HepG2 (cell line): Measurements from ENCODE around the gene WNT1. TPM values are rescaled to one million over a fixed set of nuclear protein-coding genes. Genes with fewer than 3 reads are reported as not detected.

ENCODE experiments used
- BCL6 ChIP-seq: IDR thresholded peaks from 2 replicates; pipeline ENCODE4 v1.6.1; 2016; ENCODE audit warnings: missing genetic modification reagents, missing compliant biosample characterization
- CC2D1A ChIP-seq: sonication (generic); formaldehyde crosslinking; IDR thresholded peaks from 2 replicates; pipeline ENCODE4 v1.8.1; 2023; ENCODE audit warnings: mild to moderate bottlenecking, missing genetic modification reagents
- CHCHD3 ChIP-seq: sonication (generic); formaldehyde crosslinking; IDR thresholded peaks from 2 replicates; pipeline ENCODE4 v1.8.0; 2022; ENCODE audit warnings: mild to moderate bottlenecking, missing genetic modification reagents, moderate library complexity
- HNRNPH1 ChIP-seq: fragments of 200-400 bp; formaldehyde crosslinking; optimal IDR thresholded peaks from 2 replicates; pipeline ENCODE3; 2017; ENCODE audit warnings: mild to moderate bottlenecking, low read depth, low read length
- PAWR ChIP-seq: sonication (generic); formaldehyde crosslinking; IDR thresholded peaks from 2 replicates; pipeline ENCODE4 v1.4.0; 2020; ENCODE audit warnings: missing genetic modification reagents, mild to moderate bottlenecking, borderline replicate concordance
- SAP130 ChIP-seq: IDR thresholded peaks from 2 replicates; pipeline ENCODE4 v1.6.1; 2016; ENCODE audit warnings: low read depth
- SATB2 ChIP-seq: sonication (generic); formaldehyde crosslinking; IDR thresholded peaks from 2 replicates; pipeline ENCODE4 v1.5.0; 2020; ENCODE audit warnings: missing genetic modification reagents
- SIN3B ChIP-seq: fragments of 150-350 bp; IDR thresholded peaks from 2 replicates; pipeline ENCODE4 v1.6.1; 2014; ENCODE audit warnings: low read length
- SOX6 ChIP-seq, 2 experiments: fragments of 450-650 bp in 1 of 2; sonication (generic) in 1 of 2; formaldehyde crosslinking in 1 of 2; IDR thresholded peaks; 2 replicates each; pipeline versions ENCODE4 v1.4.0 to v1.6.1; 2017 to 2020; ENCODE audit warnings: antibody characterized with exemption in 1 of 2, mild to moderate bottlenecking in 1 of 2, missing genetic modification reagents in 1 of 2
- ZNF160 ChIP-seq: sonication (generic); formaldehyde crosslinking; IDR thresholded peaks from 2 replicates; pipeline ENCODE4 v1.8.0; 2022; ENCODE audit warnings: mild to moderate bottlenecking, inconsistent platforms, missing genetic modification reagents
- ZNF333 ChIP-seq: sonication (generic); formaldehyde crosslinking; IDR thresholded peaks from 2 replicates; pipeline ENCODE4 v1.4.0; 2020; ENCODE audit warnings: mild to moderate bottlenecking, missing genetic modification reagents, borderline replicate concordance
- ZNF510 ChIP-seq: sonication (generic); formaldehyde crosslinking; IDR thresholded peaks from 2 replicates; pipeline ENCODE4 v1.4.0; 2020; ENCODE audit warnings: low read depth, mild to moderate bottlenecking, missing genetic modification reagents
- ZNF644 ChIP-seq: IDR thresholded peaks from 2 replicates; pipeline ENCODE4 v1.6.1; 2016; ENCODE audit warnings: low read depth
- polyA plus RNA-seq, 8 experiments: library from polyadenylated mRNA; depleted of rRNA in 3 of 8; stranded (reverse) in 7 of 8; unstranded in 1 of 8; fragments of >200 nt; fragmentation: Illumina TruSeq in 4 of 8; extraction: Trizol in 4 of 8; gene quantifications; 2 replicates each; pipeline versions ENCODE4 v1.2.1 to v1.2.3, GENCODE V29; 2011 to 2016; ENCODE audit warnings: low read depth in 4 of 8, missing spikeins in 1 of 8, mixed read lengths in 1 of 8; ENCODE audit not compliant: insufficient read depth in 1 of 8
- total RNA-seq, 5 experiments: library from RNA; depleted of rRNA; stranded (reverse); fragments of >200 nt; fragmentation: Illumina TruSeq; extraction: Trizol; gene quantifications; 2 replicates each; pipeline ENCODE4 v1.2.3, GENCODE V29; 2016; ENCODE audit warnings: low read depth in 1 of 5
- TF ChIP-seq, protein P1 (sequence below): sonication (generic); formaldehyde crosslinking; IDR thresholded peaks from 2 replicates; pipeline ENCODE4 v1.5.0; 2020; ENCODE audit warnings: mild to moderate bottlenecking, missing genetic modification reagents, borderline replicate concordance
- TF ChIP-seq, protein P2 (sequence below): sonication (generic); formaldehyde crosslinking; IDR thresholded peaks from 2 replicates; pipeline ENCODE4 v1.4.0; 2020; ENCODE audit warnings: mild to moderate bottlenecking, missing genetic modification reagents
- TF ChIP-seq, protein P3 (sequence below): sonication (generic); formaldehyde crosslinking; IDR thresholded peaks from 2 replicates; pipeline ENCODE4 v1.8.1; 2023; ENCODE audit warnings: missing genetic modification reagents, mild to moderate bottlenecking, borderline replicate concordance
- TF ChIP-seq, protein P4 (sequence below): sonication (generic); formaldehyde crosslinking; IDR thresholded peaks from 2 replicates; pipeline ENCODE4 v1.4.0; 2020; ENCODE audit warnings: missing genetic modification reagents
- TF ChIP-seq, protein P5 (sequence below): sonication (generic); formaldehyde crosslinking; IDR thresholded peaks from 2 replicates; pipeline ENCODE4 v1.4.0; 2020; ENCODE audit warnings: missing genetic modification reagents

The WNT1 gene
- total and polyA plus RNA-seq, 2 of the 13 experiments (the other 11 are each of a cell fraction or from before 2014, with no cell fraction given) = not detected

DNA sequence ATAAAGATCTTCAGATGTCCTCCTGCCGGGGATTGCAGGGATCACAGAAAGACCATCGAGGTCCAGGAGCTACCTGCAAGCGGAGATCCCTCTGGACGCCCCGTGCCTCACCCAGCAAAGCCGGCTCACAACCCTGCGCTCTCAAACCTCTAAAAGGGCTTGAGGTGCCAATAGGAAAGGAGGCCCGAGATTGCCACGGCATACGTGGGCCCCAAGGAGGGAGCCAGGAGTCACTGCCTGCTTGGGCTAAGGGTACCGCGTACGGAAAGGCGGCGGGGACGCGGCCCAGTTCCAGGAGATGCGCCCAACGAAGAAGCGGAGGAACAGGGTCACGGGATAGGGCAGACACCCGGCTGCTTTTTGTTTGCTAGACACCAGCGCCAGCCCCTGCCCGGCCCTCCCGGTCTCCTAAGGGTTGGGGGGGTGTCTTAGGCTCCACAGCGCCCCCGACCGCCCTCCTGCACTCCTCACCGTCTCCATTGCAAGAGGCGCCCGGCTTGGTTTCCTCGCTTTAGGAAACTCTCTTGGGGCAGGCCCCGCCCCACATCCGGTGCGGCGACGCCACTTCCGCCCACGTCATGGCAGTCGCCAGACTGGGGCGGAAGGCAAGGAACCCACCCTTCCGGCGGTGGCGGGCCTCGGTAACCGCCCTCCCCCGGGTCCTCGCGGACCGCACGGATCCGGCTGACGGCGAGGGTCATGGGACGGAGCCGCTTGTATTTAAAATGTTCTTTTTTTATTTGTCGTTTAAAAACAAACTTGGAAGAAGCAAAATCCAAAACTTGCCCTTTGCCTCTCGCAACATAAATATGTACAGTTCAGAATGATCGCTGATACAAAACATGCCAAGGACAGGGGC lies 40.4 kb downstream of the WNT1 start, which contains the start of gene PRKAG1 (continued):
- TF ChIP-seq, protein P1, sequence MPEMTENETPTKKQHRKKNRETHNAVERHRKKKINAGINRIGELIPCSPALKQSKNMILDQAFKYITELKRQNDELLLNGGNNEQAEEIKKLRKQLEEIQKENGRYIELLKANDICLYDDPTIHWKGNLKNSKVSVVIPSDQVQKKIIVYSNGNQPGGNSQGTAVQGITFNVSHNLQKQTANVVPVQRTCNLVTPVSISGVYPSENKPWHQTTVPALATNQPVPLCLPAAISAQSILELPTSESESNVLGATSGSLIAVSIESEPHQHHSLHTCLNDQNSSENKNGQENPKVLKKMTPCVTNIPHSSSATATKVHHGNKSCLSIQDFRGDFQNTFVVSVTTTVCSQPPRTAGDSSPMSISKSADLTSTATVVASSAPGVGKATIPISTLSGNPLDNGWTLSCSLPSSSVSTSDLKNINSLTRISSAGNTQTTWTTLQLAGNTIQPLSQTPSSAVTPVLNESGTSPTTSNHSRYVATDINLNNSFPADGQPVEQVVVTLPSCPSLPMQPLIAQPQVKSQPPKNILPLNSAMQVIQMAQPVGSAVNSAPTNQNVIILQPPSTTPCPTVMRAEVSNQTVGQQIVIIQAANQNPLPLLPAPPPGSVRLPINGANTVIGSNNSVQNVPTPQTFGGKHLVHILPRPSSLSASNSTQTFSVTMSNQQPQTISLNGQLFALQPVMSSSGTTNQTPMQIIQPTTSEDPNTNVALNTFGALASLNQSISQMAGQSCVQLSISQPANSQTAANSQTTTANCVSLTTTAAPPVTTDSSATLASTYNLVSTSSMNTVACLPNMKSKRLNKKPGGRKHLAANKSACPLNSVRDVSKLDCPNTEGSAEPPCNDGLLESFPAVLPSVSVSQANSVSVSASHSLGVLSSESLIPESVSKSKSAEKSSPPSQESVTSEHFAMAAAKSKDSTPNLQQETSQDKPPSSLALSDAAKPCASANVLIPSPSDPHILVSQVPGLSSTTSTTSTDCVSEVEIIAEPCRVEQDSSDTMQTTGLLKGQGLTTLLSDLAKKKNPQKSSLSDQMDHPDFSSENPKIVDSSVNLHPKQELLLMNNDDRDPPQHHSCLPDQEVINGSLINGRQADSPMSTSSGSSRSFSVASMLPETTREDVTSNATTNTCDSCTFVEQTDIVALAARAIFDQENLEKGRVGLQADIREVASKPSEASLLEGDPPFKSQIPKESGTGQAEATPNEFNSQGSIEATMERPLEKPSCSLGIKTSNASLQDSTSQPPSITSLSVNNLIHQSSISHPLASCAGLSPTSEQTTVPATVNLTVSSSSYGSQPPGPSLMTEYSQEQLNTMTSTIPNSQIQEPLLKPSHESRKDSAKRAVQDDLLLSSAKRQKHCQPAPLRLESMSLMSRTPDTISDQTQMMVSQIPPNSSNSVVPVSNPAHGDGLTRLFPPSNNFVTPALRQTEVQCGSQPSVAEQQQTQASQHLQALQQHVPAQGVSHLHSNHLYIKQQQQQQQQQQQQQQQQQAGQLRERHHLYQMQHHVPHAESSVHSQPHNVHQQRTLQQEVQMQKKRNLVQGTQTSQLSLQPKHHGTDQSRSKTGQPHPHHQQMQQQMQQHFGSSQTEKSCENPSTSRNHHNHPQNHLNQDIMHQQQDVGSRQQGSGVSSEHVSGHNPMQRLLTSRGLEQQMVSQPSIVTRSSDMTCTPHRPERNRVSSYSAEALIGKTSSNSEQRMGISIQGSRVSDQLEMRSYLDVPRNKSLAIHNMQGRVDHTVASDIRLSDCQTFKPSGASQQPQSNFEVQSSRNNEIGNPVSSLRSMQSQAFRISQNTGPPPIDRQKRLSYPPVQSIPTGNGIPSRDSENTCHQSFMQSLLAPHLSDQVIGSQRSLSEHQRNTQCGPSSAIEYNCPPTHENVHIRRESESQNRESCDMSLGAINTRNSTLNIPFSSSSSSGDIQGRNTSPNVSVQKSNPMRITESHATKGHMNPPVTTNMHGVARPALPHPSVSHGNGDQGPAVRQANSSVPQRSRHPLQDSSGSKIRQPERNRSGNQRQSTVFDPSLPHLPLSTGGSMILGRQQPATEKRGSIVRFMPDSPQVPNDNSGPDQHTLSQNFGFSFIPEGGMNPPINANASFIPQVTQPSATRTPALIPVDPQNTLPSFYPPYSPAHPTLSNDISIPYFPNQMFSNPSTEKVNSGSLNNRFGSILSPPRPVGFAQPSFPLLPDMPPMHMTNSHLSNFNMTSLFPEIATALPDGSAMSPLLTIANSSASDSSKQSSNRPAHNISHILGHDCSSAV = no peak
- TF ChIP-seq ZNF644 (CRISPR knock-in tag) = no peak
- TF ChIP-seq SATB2 (CRISPR knock-in tag) = no peak
- TF ChIP-seq ZNF160 = no peak
- no peak for TF ChIP-seq HNRNPH1
- TF ChIP-seq PAWR (CRISPR knock-in tag) = no peak
- no peak for TF ChIP-seq SOX6 (IDR thresholded peaks at IDR 0.05)
- peak; percentile 73 for TF ChIP-seq SOX6 (CRISPR knock-in tag; IDR thresholded peaks at IDR 0.05)
- TF ChIP-seq, protein P2, sequence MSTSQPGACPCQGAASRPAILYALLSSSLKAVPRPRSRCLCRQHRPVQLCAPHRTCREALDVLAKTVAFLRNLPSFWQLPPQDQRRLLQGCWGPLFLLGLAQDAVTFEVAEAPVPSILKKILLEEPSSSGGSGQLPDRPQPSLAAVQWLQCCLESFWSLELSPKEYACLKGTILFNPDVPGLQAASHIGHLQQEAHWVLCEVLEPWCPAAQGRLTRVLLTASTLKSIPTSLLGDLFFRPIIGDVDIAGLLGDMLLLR (CRISPR knock-in tag) = 0 out of 2 replicates have a peak, but pooled peaks have one; percentile 39
- no peak for TF ChIP-seq CHCHD3 (CRISPR knock-in tag)
- TF ChIP-seq SIN3B = no peak
- TF ChIP-seq CC2D1A (CRISPR knock-in tag) = no peak
- TF ChIP-seq BCL6 (CRISPR knock-in tag) = peak; percentile 50; the same call in 1 of the 2 replicates
- TF ChIP-seq, protein P3, sequence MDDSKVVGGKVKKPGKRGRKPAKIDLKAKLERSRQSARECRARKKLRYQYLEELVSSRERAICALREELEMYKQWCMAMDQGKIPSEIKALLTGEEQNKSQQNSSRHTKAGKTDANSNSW (CRISPR knock-in tag) = no peak
- TF ChIP-seq, protein P4, sequence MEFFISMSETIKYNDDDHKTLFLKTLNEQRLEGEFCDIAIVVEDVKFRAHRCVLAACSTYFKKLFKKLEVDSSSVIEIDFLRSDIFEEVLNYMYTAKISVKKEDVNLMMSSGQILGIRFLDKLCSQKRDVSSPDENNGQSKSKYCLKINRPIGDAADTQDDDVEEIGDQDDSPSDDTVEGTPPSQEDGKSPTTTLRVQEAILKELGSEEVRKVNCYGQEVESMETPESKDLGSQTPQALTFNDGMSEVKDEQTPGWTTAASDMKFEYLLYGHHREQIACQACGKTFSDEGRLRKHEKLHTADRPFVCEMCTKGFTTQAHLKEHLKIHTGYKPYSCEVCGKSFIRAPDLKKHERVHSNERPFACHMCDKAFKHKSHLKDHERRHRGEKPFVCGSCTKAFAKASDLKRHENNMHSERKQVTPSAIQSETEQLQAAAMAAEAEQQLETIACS = no peak
- TF ChIP-seq, protein P5, sequence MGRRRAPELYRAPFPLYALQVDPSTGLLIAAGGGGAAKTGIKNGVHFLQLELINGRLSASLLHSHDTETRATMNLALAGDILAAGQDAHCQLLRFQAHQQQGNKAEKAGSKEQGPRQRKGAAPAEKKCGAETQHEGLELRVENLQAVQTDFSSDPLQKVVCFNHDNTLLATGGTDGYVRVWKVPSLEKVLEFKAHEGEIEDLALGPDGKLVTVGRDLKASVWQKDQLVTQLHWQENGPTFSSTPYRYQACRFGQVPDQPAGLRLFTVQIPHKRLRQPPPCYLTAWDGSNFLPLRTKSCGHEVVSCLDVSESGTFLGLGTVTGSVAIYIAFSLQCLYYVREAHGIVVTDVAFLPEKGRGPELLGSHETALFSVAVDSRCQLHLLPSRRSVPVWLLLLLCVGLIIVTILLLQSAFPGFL (CRISPR knock-in tag) = no peak
- TF ChIP-seq ZNF333 (CRISPR knock-in tag) = 0 out of 2 replicates have a peak, but pooled peaks have one; percentile 45
- no peak for TF ChIP-seq ZNF510
- peak; percentile 82 for TF ChIP-seq SAP130
